Stimulated activated CD8-positive, alpha-beta memory T cell treated with anti-CD3 and anti-CD28 coated beads, Interleukin-12 subunit alpha, Interleukin-12 subunit beta, amount 100 ng/mL, for 1 hour (primary cell): Measurements from ENCODE around the gene PLEKHB2.
"Not testable (repeated sequence)": the region's sequence is repeated elsewhere in the genome, so short reads cannot be mapped to it uniquely, and the experiment has no call there.

Source experiments
- DNase-seq: peaks from one replicate; pipeline ENCODE4 v3.0.0-alpha.2; 2020; ENCODE audit warnings: low read depth

The PLEKHB2 gene

DNA sequence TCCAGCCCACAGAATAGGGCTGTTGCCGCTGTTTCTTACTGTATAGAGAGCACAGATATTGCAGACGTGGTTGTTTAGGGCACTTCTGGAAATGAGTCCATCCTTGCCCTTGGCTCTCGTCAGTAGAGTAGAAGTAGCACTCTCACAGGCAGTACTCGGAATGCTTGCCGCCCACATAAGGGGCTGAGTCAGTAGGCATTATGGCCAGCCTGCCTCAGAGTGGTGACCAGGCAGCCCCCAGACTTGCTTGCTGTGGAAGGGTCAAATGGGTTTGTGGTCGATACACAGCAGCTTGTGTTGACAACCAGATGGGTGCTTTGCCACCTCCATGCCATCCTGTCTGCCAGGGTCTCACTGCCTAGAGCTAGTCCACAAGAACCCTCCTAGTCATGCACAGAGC is 38.7 kb downstream of the PLEKHB2 start:
- no peak for DNase-seq

DNA sequence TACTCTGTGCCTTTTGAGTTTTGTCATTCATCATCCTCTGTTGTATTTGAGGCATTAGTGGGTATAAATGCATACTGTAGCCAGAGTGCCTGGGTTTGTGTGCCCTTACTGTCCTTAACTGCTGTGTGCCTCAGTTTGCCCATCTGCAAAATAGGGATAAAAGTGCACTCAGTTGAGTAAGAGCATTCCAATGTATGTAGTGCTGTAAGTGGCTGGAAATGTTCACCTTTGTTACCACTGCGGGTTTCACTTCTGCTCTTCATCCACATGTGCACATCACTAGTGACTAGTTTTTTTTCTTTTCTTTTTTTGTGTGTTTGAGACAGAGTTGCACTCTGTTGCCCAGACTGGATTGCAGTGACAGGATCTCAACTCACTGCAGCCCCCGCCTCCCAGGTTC is 39.9 kb downstream of the PLEKHB2 start:
- DNase-seq: no peak

DNA sequence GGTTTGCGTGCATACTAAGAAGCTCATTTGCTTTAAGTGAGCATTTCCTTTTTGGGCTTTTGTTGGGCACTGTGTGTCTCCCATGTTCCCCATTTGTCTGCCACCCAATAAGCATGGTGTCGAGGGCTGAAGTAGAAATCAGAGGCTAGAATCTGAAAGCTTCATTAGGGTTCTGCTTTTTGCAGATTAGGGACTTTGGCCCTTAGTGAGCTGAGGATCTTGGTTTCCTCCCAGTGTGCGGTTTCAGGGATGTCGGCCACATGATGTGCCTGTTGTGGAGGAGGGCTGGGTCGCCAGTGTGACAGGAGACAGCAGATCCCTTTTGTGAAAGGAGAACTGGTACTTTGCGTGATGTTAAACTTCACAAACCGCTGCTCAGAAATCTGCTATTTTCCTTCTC is 41.1 kb downstream of the PLEKHB2 start:
- no peak for DNase-seq

DNA sequence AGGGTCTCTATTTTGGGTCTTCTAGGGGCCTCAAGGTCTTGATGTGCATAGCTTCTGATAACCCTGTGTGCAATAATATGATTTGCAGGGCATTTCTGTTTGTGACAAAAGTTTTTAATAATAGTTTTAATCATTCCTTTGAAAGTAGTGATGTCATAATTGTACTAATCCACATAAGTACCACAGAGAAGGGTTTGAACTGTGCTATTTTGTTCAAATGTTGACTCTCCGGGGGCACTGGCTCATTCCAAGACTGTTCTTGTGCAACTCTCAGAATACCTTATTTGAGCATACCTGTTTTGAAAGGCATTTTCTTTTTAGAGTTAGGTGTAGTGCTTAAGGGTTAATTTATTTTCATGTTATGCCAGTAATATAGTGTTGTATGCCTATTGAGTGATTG is 41.6 kb downstream of the PLEKHB2 start:
- DNase-seq: no peak

DNA sequence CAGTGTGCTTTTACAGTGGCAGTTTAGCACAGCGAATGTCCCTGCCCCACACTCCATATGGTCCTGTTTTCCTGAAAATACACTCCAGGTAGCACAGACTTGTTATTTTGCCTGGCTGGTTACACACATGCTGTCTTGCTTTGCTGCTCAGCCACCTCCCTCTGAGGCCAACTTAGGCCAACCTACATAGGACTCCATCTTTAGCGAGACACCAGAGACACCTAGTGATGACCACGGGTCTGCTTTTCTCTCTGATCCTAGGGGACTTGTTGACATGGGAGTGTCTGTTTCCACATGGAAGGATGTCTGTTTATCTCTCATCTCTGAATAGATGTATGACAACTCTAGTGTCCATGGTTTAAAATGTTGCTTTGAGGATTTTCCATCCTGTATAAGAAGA is 43.3 kb downstream of the PLEKHB2 start:
- no peak for DNase-seq

DNA sequence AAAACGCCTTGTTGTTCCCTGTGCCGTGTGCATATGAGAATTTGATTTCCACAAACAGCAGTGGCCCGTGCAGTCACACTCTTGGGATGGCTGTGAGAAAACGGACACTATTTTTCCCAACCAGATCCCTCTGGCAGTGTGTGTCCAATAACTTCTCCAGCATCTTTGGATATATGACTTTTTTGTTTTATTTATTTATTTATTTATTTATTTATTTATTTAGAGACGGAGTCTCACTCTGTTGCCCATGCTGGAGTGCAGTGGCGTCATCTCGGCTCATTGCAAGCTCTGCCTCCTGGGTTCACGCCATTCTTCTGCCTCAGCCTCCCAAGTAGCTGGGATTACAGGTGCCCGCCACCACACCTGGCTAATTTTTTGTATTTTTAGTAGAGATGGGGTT is 45.0 kb downstream of the PLEKHB2 start:
- DNase-seq: not testable (repeated sequence)

DNA sequence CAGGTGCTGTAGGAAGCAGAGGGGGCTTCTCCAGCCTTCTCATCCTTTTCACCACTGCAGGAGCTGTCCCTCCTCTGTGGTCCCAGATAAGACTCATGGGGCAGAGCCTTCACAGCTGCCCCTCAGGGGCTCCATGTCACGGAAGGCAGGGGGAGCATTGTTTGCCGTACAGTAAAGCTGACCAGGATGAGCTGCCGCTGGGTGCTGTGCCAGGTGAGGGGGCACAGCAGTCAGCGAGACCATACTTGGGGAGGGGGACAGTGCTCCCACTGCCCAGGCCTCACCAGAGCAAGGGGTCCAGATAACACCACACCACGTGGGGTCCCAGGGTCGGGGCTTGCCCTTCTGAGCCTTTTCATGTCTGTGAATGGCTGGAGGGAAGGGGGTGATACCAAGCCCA is 46.3 kb downstream of the PLEKHB2 start:
- no peak for DNase-seq

DNA sequence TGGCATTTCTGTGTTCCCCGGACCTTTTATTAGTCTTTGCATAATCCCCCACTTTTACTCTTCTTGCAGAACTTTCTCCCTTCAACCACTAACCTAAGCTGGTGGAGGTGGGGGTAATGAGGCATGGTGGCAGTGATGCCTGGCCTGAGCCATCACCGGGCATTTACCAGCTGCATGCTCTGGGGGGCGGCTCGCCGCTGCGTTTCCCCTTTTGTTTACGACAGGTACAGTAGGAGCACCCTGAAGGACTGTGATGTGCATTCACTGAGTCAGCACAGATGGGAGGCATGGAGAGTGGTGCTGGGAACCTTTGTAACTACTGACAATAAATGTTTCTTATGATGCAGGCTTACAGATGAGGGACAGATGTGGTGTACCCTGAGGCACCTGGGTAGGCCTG is 46.9 kb downstream of the PLEKHB2 start:
- no peak for DNase-seq

DNA sequence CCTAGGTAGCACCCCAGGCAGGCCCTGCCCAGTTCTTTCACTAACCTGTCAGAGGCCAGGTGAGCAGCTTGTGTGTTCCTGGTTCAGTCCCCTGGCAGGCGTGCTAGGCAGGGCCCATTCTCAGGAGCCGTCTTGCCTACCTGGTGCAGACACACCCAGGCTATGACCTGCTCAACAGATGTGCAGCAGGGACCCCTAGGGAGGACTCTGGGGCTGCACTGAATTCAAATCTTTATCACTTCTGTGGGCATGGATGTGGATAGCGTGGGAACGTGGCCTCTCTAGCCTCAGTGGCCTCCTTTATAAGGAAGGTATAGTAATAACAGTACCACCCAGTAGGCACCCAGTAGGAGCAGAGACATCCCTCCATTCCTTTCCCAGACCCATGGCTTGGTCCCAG is 48.4 kb downstream of the PLEKHB2 start:
- DNase-seq: no peak

DNA sequence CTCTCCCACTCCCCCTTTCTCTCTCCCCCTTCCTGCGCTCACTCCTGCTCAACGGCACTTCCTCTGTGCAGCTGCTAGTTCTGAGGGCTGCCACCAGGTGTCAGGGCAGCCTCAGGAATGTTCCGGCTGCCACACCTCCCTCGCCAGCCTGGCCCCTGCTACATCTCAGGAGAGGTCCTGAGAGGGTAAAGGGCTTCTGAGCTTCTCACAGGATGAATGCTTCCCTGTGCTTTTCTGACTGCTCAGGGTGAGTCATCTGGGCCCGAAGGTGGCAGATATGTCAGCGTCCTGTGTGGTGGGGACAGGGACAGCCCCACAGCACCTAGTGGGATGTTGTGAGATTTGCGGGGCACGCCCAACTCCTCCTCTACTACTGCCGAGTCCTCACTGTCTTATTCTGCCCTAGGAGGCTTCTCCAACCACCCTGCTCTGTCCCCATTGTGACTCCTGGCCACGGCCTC is 49.0 kb downstream of the PLEKHB2 start:
- peak; percentile 45 for DNase-seq

DNA sequence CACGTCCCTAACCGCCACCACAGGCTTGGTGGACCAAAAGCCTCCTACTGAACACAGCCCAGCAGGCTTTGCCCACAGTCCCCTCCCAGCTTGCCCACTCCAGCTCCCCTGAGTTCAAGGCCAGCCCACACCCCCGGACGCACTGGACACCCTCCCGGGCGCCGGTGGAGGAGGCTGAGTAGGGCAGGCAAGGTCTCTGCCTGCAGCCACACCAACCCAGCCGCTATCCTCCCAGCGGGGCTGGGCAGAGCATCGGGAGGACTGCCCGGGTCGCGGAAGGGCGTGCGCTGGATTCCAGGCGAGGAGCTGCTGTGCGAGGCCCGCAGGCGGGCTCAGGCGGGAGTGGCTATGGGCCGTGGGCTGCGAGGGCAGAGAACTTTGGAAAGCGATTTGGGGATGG is 49.5 kb downstream of the PLEKHB2 start:
- DNase-seq: no peak

DNA sequence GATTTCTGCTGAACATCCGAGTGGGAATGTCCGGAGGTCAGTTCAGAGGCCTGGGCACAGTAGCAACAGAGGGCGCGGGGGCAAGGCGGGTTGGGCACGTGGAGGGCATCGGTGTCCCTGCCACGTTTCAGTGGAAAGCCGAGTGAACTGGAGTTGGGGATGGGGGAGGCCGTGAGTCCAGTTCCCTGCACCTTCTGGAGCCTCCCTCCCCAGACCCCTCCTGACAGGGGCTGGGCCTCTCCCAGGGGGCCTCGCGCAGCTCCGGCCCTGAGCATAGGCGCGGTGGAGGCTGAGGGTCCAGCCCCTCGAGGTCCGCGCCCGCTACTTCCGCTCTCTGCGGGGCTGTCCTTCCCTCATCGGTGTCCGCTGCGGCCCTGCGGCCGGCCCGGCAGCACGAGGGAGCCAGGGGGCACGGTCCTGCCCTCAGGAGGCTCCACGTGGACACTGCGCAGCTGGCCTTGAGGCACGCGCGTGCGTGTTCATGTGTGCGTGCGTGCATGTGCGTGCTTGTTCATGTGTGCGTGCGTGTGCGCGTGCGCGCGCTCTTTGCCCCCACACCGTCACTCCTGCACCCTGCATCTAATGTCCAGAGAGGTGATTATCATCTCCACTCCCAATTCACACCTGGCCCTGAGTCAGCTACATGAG is 50.2 kb downstream of the PLEKHB2 start:
- DNase-seq: no peak

DNA sequence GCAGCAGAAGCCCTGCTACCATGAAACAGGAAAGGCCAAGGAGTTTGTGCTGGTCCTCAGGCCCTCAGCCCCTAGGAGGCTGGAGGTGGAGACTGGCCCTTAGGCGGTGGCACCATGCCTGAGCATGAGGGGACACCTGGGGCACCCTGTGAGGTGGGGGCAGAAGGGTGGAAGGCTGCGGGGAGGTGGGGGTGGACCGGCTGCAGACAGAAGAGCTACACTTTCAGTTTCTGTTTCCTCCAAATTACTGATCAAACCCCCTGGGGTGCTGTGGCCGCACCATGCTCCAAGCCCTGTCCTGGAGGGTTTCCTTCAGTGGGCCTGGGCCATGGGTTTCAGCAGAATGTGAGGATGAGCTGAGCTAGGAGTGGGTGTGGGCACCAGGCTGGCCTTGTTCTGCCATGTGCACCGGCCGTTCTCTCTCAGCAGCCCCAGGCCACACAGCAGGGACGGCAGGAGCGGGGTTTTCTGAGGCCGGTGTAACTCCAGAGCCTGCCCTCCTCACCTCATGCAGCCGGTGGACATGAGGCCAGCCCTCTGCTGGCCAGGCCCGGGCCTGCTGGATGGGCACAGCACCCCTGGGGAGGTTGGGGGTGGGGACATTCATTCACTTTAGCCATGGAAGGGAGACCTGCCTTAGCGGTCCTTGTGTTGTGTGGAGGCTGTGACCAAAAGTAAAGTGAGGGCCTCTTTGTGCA is 51.5 kb downstream of the PLEKHB2 start:
- DNase-seq: no peak

DNA sequence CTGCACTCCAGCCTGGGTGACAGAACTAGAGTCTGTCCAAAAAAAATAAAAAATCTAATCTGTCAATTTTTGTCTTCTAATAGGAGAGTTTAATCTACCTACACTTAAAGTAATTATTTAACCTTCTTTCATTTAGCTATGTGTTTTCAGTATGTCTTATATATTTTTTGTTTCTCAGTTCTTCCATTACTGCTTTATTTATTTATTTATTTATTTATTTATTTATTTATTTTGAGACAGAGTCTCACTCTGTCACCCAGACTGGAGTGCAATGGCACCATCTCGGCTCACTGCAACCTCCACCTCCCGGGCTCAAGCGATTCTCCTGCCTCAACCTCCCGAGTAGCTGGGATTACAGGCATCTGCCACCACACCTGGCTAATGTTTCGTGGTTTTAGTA is 60.4 kb downstream of the PLEKHB2 start:
- DNase-seq: not testable (repeated sequence)

DNA sequence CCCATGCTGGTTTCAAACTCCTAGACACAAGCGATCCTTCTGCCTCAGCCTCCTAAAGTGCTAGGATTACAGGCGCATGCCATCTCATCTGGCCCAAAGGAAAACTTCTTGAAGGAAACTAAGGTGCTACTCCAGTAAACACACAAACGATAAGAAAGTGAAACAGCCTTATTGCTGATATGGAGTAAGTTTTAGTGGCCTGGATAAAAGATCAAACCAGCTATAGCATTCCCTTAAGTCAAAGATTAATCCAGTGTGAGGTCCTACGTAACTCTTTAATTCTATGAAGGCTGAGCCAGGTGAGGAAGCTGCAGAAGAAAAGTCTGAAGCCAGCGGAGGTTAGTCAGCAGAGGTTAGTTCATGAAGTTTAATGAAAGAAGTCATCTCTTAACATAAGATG is 63.4 kb downstream of the PLEKHB2 start:
- no peak for DNase-seq

DNA sequence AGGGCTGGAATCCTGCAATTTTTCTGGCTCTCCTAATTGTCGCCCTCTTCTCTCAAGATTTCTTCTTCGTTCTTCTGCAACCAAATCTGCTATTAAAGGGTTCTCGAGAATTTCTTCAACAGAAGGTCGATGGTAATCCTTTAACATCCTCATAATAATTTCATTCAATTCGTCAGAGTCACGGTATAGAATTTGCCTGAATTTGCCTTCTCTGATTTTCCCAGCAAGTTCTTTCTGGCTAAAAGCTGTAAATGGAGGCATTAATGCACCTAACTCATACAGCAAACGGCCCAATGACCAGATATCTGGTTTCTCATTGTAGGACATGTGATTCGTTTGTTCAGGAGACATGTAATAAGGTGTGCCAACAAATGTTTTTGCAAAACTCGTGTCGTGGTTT is 72.9 kb downstream of the PLEKHB2 start:
- DNase-seq: not testable (repeated sequence)

DNA sequence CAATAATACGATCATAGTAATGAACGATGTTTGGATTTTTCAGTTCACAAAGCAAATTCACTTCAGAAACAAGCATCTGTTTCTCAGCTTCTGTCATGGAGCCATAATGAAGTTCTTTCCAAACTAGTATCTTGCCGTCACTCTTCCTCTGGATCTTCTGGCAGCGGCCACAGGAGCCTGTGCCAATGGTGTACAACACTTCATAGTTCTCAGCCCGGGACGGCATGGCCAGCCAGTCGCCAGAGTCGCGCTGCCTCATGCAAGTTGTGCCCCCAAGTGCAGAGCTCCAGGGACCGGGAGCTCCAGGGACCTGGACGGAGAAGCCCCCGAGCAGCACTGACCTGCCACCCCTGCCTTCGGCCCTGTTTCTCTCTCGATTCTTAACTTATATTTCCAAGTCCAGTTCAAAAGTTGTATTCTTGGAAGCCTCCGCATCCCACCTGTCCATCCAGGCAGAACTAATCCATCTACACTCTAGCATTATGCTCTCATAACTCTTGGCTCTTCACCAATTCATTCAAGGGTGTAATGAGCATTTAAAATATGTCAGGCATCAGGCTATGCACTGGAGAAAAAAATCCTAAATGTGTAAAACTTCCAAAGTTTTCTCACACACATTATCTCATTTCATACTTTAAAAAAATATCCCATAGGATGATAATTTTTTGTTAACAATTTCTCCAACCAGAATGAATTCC is 73.7 kb downstream of the PLEKHB2 start:
- not testable (repeated sequence) for DNase-seq

DNA sequence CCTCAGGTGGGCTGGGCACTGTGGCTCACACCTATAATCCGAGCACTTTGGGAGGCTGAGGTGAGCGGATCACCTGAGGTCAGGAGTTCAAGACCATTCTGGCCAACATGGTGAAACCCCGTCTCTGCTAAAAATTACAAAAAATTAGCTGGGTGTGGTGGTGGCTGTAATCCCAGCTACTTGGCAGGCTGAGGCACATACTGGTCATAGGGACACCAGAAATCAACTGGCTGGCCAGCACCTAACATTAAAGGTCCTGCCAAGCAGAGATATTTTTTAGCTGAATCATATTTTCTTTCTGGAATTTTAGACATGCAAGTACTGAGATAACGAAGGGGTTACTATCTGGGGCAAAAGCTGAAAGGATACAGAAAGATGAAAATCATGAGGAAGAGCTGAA is 76.3 kb downstream of the PLEKHB2 start:
- not testable (repeated sequence) for DNase-seq

DNA sequence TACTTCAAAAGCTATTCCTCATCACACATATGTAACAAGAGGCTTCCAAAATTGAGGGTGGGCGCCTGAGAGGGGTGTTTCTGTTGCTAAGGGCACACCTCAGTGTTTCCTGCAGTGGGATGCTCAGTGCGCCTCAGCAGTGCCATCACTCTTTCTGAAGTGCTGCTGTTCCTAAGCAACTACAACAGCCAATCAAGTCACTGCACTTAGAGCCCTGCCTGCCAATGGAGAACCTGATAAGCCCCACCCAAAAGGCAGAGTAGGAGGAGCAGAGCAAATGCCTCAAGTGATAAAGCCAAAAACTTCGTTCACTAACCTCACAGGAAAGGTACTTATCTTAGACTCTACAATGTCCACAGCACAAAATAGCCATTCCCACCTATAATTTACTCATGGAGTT is 88.3 kb downstream of the PLEKHB2 start:
- not testable (repeated sequence) for DNase-seq

DNA sequence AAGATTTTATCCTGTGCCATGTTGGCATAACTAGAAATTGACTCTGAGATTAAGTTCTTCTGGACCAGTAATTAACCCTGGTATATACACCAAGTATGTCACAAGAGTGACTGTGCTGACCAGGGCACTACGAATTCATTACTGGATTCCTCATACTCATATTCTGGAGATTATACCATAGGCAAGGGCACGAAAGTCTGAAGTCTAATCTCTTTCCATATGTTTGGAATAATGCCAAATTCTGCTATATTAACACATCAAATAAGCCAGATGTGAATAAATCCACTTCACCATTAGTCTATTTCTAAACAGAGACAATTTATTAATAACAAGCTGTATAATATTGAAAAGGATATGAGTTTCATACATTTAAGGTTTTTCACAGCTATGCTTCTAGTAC is 91.0 kb downstream of the PLEKHB2 start:
- not testable (repeated sequence) for DNase-seq
